HG03575 (cell line): ENCODE measurements around the gene CES2.
"Not testable (repeated sequence)": the region's sequence is repeated elsewhere in the genome, so short reads cannot be mapped to it uniquely, and the experiment has no call there.

Source experiments
- ATAC-seq: cut with Tn5 transposase; IDR thresholded peaks from one replicate; pipeline ENCODE4 v1.9.1; 2021; ENCODE audit not compliant: unreplicated experiment, insufficient number of reproducible peaks, low FRiP score; ENCODE audit errors: extremely low read depth

The CES2 gene

GRCh38 chr16:66930189-66930588 lies 5.1 kb upstream of the CES2 start:
- no peak for ATAC-seq

GRCh38 chr16:66931665-66932064 lies 3.7 kb upstream of the CES2 start:
- ATAC-seq, result no peak

GRCh38 chr16:66932076-66932475 lies 3.2 kb upstream of the CES2 start:
- ATAC-seq, result no peak

- ATAC-seq, result no peak
These were observed 1.6 kb upstream of the CES2 start for GRCh38 chr16:66933776-66934137.

GRCh38 chr16:66934138-66934838 lies 1.0 kb upstream of the CES2 start, which contains the start of gene CIAO2B:
Gene CIAO2B, minus strand, starts transcription at chr16:66934402. Its CDS starts 38 bp downstream, at chr16:66934364.
- no peak for ATAC-seq

- ATAC-seq, result not testable (repeated sequence)
These were observed 440 bp upstream of the CES2 start for GRCh38 chr16:66934839-66935313.

GRCh38 chr16:66936462-66936861 lies 1.1 kb downstream of the CES2 start:
- ATAC-seq, result no peak

GRCh38 chr16:66936889-66937554 lies 1.7 kb downstream of the CES2 start:
- ATAC-seq, result no peak

GRCh38 chr16:66937725-66938337 lies 2.5 kb downstream of the CES2 start:
- ATAC-seq, result no peak

GRCh38 chr16:66939366-66939765 lies 4.0 kb downstream of the CES2 start:
- ATAC-seq, result no peak

- ATAC-seq, result no peak
These were observed 4.9 kb downstream of the CES2 start for GRCh38 chr16:66940236-66940635.

GRCh38 chr16:66942981-66943380 lies 7.7 kb downstream of the CES2 start:
- no peak for ATAC-seq

GRCh38 chr16:66943426-66944053 lies 8.2 kb downstream of the CES2 start:
- ATAC-seq, result no peak

GRCh38 chr16:66944054-66944441 lies 8.7 kb downstream of the CES2 start:
- ATAC-seq, result no peak

GRCh38 chr16:66944971-66945370 lies 9.7 kb downstream of the CES2 start:
- ATAC-seq, result not testable (repeated sequence)

GRCh38 chr16:66945939-66946338 lies 10.6 kb downstream of the CES2 start:
- no peak for ATAC-seq

GRCh38 chr16:66946541-66946940 lies 11.2 kb downstream of the CES2 start:
- no peak for ATAC-seq

- no peak for ATAC-seq
These were observed 11.6 kb downstream of the CES2 start for GRCh38 chr16:66946974-66947301.

GRCh38 chr16:66947302-66948065 lies 12.2 kb downstream of the CES2 start:
- ATAC-seq, result no peak
